Measurements from ENCODE around the gene C10orf67.
"Not testable (repeated sequence)": the region's sequence is repeated elsewhere in the genome, so short reads cannot be mapped to it uniquely, and the experiment has no call there.

The C10orf67 gene

DNA sequence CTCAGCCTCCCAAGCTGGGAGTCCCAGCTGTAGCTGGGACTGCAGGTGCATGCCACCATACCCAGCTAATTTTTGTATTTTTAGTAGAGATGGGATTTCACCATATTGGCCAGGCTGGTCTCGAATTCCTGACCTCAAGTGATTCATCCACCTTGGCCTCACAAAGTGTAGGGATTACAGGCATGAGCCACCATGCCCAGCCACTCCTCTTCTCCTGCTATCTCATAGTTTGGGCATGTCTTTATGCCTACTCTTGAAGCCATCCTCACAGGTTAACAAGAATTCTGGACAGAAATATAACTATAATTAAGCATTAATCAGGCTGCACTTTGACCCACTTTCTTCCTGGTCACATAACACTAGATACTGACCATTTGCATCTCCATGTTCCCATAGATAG, 28.6 kb upstream of the C10orf67 start:
- H3K9ac ChIP-seq (ENCODE audit: low read length), result no peak overlapping the region
- no peaks in the 10 kb centered on the region for H3K9me3 ChIP-seq (ENCODE audit: control insufficient read depth, low read depth, low read length)
- H3K27me3 ChIP-seq (ENCODE audit: control insufficient read depth, insufficient read depth, low read length), result no peaks in the 10 kb centered on the region
- H3K4me3 ChIP-seq (ENCODE audit: low read length), result no peak overlapping the region
- no peak overlapping the region for H3K27ac ChIP-seq (ENCODE audit: low read length)
- H3K36me3 ChIP-seq (ENCODE audit: control insufficient read depth, low read depth, low read length), result no peaks in the 10 kb centered on the region
- H3K4me1 ChIP-seq (ENCODE audit: control insufficient read depth, low read depth, low read length), result no peaks in the 10 kb centered on the region

DNA sequence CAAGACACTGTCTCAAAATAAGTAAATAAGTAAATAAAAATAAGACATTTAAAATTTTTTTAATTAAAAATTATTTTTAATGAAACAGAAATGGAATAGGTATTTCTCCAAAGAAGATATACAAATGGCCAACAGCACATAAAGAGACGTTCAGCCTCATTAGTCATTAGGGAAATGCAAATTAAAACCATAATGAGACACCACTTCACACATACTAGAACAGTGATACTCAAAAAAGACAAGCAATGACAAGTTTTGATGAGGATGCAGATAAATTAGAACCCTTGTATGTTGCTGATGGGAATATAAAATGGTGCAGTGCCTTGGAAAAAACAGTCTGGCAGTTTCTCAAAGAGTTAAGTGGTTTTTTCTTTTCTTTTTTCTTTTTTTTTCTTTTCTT, 26.5 kb upstream of the C10orf67 start:
- Histone ChIP-seq H3K9ac (ENCODE audit: low read length) (no peak overlapping the region), H3K36me3 (ENCODE audit: control insufficient read depth, low read depth, low read length) (no peaks in the 10 kb centered on the region), H3K27me3 (ENCODE audit: control insufficient read depth, insufficient read depth, low read length) (no peaks in the 10 kb centered on the region), H3K27ac (ENCODE audit: low read length) (no peak overlapping the region), H3K4me3 (ENCODE audit: low read length) (no peak overlapping the region), H3K4me1 (ENCODE audit: control insufficient read depth, low read depth, low read length) (no peaks in the 10 kb centered on the region), H3K9me3 (ENCODE audit: control insufficient read depth, low read depth, low read length) (no peaks in the 10 kb centered on the region)

- Histone ChIP-seq H3K27ac (ENCODE audit: low read length) (no peak overlapping the region), H3K9ac (ENCODE audit: low read length) (no peak overlapping the region), H3K27me3 (ENCODE audit: control insufficient read depth, insufficient read depth, low read length) (no peaks in the 10 kb centered on the region), H3K9me3 (ENCODE audit: control insufficient read depth, low read depth, low read length) (no peaks in the 10 kb centered on the region), H3K36me3 (ENCODE audit: control insufficient read depth, low read depth, low read length) (no peaks in the 10 kb centered on the region), H3K4me3 (ENCODE audit: low read length) (no peak overlapping the region), H3K4me1 (ENCODE audit: control insufficient read depth, low read depth, low read length) (no peaks in the 10 kb centered on the region)
Measured at GRCh38 chr10:23370106-23370505, 25.5 kb upstream of the C10orf67 start.

DNA sequence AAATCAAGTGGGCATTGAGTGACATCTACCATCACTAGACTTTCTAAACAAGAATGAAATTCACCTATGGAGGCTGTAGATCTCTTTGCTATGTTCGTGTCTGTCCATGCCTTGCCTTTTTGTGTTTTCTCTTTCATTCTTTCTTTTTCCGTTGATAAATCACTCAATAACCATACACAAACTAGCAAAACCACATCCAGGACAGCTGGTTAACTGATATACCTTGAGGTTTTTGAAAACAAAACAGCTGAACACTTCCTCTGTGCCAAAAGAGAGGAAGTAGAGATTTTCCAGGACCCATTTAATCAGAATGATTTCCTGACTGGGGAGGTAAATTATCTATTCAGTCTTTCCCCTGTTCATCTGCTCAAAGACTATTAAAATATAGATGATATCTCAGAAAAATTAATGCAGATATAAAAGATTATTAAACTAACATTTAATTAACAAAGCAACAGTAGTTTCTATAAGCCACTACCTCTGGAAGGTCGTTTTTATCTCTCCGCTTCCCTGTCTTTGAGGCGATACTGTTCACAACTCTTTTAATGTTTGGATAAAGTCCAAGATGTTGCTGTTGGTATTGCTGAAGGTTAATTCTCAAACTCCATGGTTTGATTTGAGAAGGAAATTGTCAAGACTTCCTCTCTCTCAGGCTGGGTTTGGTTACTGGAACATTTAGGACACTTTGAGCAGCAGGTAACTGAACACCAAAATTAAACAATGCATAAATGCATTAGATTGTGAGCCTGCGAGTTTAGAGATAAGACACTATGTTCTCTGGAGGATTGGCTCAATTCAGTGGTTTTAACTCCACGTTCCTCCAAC, 24.4 kb upstream of the C10orf67 start:
- Histone ChIP-seq H3K36me3 (ENCODE audit: control insufficient read depth, low read depth, low read length) (no peaks in the 10 kb centered on the region), H3K9me3 (ENCODE audit: control insufficient read depth, low read depth, low read length) (no peaks in the 10 kb centered on the region), H3K4me3 (ENCODE audit: low read length) (no peak overlapping the region), H3K4me1 (ENCODE audit: control insufficient read depth, low read depth, low read length) (no peaks in the 10 kb centered on the region), H3K27ac (ENCODE audit: low read length) (no peak overlapping the region), H3K27me3 (ENCODE audit: control insufficient read depth, insufficient read depth, low read length) (no peaks in the 10 kb centered on the region), H3K9ac (ENCODE audit: low read length) (no peak overlapping the region)

- H3K9me3 ChIP-seq (ENCODE audit: control insufficient read depth, low read depth, low read length), result no peaks in the 10 kb centered on the region
- H3K27ac ChIP-seq (ENCODE audit: low read length), result no peak overlapping the region
- no peaks in the 10 kb centered on the region for H3K4me1 ChIP-seq (ENCODE audit: control insufficient read depth, low read depth, low read length)
- no peaks in the 10 kb centered on the region for H3K36me3 ChIP-seq (ENCODE audit: control insufficient read depth, low read depth, low read length)
- H3K27me3 ChIP-seq (ENCODE audit: control insufficient read depth, insufficient read depth, low read length), result no peaks in the 10 kb centered on the region
- H3K4me3 ChIP-seq (ENCODE audit: low read length), result no peak overlapping the region
- no peak overlapping the region for H3K9ac ChIP-seq (ENCODE audit: low read length)
Measured at GRCh38 chr10:23367896-23368595, 23.4 kb upstream of the C10orf67 start.

DNA sequence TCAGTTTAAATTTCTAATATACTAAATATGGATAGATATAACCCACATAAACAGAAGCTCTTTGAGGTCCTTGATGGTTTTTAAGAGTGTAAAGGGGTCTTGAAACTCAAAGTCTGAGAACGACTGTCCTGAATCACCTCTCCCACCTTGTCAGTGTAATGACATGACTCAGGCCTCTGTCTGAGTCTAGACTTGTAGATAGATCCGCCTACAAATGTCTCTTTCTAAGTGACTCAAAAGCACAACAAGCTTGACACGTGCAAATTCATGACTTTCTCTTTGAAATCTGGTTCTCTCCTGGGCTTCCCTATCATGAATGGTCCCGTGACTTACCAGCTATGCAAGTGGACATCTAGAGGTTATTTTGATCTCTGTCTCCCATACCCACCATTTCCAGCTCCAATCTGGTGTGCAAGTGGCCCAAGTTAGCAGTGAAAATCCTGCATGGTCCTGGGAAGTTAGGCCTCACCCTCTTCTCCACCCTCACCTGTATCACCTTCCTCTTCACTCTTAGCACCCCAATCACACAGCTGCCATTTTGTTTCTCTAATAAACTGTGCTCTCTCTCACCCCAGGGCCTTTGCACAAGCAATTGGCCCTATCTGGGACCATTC, 20.9 kb upstream of the C10orf67 start:
- not testable (repeated sequence) for H3K9me3 ChIP-seq (ENCODE audit: control insufficient read depth, low read depth, low read length); H3K36me3 ChIP-seq (ENCODE audit: control insufficient read depth, low read depth, low read length); H3K4me3 ChIP-seq (ENCODE audit: low read length); H3K27ac ChIP-seq (ENCODE audit: low read length); H3K4me1 ChIP-seq (ENCODE audit: control insufficient read depth, low read depth, low read length); H3K9ac ChIP-seq (ENCODE audit: low read length); H3K27me3 ChIP-seq (ENCODE audit: control insufficient read depth, insufficient read depth, low read length)

DNA sequence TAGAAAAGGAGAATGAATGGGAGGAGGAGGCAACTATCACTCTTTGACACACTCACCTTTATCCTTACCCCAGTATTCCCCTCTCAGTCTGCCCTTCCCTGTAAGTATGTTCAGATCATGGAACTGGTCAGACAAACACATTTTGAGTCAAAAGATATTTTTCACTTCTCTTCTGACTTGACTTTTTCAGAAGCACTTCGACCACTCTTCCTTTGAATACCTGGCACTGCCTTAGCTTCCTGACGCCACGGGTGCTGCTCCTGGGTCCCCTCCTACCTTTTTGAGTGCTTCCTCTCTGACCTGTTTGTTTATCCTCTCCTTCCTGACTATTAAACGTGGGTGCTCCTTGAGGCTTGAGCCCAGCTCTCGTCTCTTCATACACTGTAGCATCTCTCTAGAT, 19.8 kb upstream of the C10orf67 start:
- Histone ChIP-seq H3K27me3 (ENCODE audit: control insufficient read depth, insufficient read depth, low read length) (no peaks in the 10 kb centered on the region), H3K36me3 (ENCODE audit: control insufficient read depth, low read depth, low read length) (no peaks in the 10 kb centered on the region), H3K9me3 (ENCODE audit: control insufficient read depth, low read depth, low read length) (no peaks in the 10 kb centered on the region), H3K4me1 (ENCODE audit: control insufficient read depth, low read depth, low read length) (no peaks in the 10 kb centered on the region), H3K27ac (ENCODE audit: low read length) (no peak overlapping the region), H3K4me3 (ENCODE audit: low read length) (no peak overlapping the region), H3K9ac (ENCODE audit: low read length) (no peak overlapping the region)

GRCh38 chr10:23363793-23364135, 19.2 kb upstream of the C10orf67 start:
- H3K4me3 ChIP-seq (ENCODE audit: low read length), result no peak overlapping the region
- no peaks in the 10 kb centered on the region for H3K36me3 ChIP-seq (ENCODE audit: control insufficient read depth, low read depth, low read length)
- H3K27ac ChIP-seq (ENCODE audit: low read length), result no peak overlapping the region
- H3K27me3 ChIP-seq (ENCODE audit: control insufficient read depth, insufficient read depth, low read length), result no peaks in the 10 kb centered on the region
- no peaks in the 10 kb centered on the region for H3K9me3 ChIP-seq (ENCODE audit: control insufficient read depth, low read depth, low read length)
- H3K9ac ChIP-seq (ENCODE audit: low read length), result no peak overlapping the region
- H3K4me1 ChIP-seq (ENCODE audit: control insufficient read depth, low read depth, low read length), result no peaks in the 10 kb centered on the region

- H3K36me3 ChIP-seq (ENCODE audit: control insufficient read depth, low read depth, low read length), result no peaks in the 10 kb centered on the region
Measured at GRCh38 chr10:23362879-23363792, 18.5 kb upstream of the C10orf67 start.

DNA sequence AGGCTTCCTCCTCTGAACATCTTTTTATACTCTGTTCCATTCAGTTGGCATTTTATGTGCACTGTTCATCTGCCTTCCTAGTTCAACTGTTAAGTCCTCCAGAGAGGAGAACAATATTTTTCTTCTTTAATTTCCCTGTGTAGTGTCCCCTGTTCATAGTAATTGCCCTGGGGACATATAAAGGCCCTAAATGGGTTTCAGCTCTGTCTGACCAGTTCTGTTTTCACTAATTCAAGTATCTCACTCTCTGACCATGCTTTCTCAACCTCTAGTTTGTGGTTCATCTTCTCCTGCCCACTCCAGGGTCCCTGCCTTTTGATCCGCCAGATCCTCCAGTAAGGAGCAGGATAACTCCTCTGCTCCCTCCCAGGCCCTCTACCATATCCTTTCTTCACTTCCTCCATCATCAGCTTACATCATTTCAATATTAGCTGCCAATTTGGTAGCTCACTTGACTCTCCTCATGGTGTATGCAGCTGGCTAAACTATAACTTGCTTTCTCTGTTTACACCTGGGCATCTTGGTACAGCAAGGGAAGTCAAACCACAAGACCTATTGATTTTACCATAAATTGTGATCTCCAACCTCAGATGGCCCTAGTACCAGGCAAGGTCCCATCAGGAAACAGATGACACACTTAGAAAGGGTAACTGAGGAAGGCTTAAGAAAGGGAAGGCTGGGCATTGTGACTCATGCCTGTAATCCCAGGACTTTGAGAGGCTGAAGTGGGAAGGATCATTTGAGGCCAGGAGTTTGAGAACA, 17.7 kb upstream of the C10orf67 start:
- Histone ChIP-seq H3K9me3 (ENCODE audit: control insufficient read depth, low read depth, low read length) (no peaks in the 10 kb centered on the region), H3K4me3 (ENCODE audit: low read length) (no peak overlapping the region), H3K27me3 (ENCODE audit: control insufficient read depth, insufficient read depth, low read length) (no peaks in the 10 kb centered on the region), H3K36me3 (ENCODE audit: control insufficient read depth, low read depth, low read length) (no peaks in the 10 kb centered on the region), H3K4me1 (ENCODE audit: control insufficient read depth, low read depth, low read length) (no peaks in the 10 kb centered on the region), H3K27ac (ENCODE audit: low read length) (no peak overlapping the region), H3K9ac (ENCODE audit: low read length) (no peak overlapping the region)

More at GRCh38 chr10:23362879-23363792, 18.5 kb upstream of the C10orf67 start:
- no peaks in the 10 kb centered on the region for H3K9me3 ChIP-seq (ENCODE audit: control insufficient read depth, low read depth, low read length)
- H3K4me1 ChIP-seq (ENCODE audit: control insufficient read depth, low read depth, low read length), result no peaks in the 10 kb centered on the region
- no peaks in the 10 kb centered on the region for H3K27me3 ChIP-seq (ENCODE audit: control insufficient read depth, insufficient read depth, low read length)
- no peak overlapping the region for H3K9ac ChIP-seq (ENCODE audit: low read length)
- no peak overlapping the region for H3K27ac ChIP-seq (ENCODE audit: low read length)
- H3K4me3 ChIP-seq (ENCODE audit: low read length), result no peak overlapping the region
